GM11168 (cell line): ENCODE results near the gene ENTPD8.
"Not testable (repeated sequence)": the region's sequence is repeated elsewhere in the genome, so short reads cannot be mapped to it uniquely, and the experiment has no call there.

Source experiments
- in situ Hi-C: fragments of 300-500 bp; cut with MboI; formaldehyde crosslinking; loops from one replicate; pipeline ENCODE4 v1.12.0; 2022; ENCODE audit warnings: low sequenced_read_pairs; ENCODE audit not compliant: unreplicated experiment

The ENTPD8 gene

GRCh38 chr9:137398561-137399468 is 42.3 kb downstream of the ENTPD8 start:
- in situ Hi-C loops = no loop called here

DNA sequence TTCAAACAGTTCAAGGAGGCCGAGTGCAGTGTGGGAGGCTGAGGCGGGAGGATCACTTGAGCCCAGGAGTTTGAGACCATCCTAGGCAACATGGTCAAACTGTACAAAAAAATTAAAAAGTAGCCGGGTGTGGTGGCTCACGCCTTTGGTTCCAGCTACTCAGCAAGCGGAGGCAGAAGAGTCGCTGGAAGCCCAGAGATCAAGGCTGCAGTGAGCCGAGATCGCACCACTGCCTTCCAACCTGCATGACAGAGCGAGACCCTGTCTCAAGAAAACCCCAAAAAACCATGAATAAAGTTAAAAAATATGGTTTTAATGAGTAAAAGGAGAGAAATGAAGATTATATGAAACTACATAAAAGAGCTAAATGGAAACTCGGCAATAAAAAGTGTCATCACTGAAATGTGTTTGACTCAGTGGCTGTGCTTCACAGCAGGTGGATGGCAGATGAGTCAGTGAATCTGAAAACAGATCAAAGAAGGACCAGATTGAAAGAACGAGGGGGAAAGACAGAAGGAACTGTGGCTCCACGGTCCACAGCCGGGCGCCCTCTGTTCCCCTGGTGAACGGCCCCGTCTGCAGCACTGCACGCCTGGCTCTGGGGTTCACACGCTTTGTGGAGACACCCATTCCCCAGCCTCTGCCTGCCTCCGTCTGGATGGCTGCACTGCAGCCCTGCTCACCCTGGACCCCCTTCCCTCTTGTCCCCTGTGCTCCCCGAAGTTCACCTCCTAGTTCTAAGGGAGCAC is 43.3 kb downstream of the ENTPD8 start:
- in situ Hi-C loops = no loop called here

DNA sequence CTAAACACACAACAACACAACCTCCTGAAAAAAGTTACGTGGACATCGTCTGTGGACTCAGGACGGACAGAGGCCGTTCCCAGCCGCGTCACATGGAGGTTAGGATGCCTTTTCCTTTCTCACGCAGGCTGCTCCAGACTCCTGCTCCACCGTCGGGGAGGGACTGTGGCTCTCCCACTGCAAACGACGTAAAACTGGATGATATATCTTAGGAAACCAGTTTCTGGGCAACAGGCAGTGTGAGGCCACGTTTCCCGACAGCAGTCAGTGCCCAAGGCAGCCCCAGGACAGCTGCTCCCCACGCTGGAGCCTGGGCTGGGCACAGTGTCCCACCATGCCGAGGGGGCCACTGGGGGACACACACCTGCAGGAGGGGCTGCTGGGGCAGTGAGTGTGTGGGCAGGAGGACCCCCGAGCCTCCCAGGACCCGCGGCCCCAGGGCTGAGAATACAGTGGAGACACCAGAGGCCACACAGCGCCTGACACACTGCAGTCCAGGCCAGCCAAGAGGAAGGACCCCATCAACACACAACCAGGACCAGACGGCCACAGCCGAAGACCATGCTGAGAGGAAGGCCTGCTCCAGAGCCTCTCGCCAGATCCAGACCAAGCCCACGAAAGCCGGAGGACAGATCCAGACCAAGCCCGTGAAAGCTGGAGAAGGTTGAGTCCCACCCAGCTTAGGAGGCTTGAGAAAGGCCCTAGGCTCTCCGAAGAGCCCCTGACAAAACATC is 44.4 kb downstream of the ENTPD8 start:
- in situ Hi-C loops = no loop called here

GRCh38 chr9:137396227-137396626 is 44.9 kb downstream of the ENTPD8 start:
- in situ Hi-C loops = no loop called here

GRCh38 chr9:137395666-137396010 is 45.5 kb downstream of the ENTPD8 start:
- in situ Hi-C loops = no loop called here

DNA sequence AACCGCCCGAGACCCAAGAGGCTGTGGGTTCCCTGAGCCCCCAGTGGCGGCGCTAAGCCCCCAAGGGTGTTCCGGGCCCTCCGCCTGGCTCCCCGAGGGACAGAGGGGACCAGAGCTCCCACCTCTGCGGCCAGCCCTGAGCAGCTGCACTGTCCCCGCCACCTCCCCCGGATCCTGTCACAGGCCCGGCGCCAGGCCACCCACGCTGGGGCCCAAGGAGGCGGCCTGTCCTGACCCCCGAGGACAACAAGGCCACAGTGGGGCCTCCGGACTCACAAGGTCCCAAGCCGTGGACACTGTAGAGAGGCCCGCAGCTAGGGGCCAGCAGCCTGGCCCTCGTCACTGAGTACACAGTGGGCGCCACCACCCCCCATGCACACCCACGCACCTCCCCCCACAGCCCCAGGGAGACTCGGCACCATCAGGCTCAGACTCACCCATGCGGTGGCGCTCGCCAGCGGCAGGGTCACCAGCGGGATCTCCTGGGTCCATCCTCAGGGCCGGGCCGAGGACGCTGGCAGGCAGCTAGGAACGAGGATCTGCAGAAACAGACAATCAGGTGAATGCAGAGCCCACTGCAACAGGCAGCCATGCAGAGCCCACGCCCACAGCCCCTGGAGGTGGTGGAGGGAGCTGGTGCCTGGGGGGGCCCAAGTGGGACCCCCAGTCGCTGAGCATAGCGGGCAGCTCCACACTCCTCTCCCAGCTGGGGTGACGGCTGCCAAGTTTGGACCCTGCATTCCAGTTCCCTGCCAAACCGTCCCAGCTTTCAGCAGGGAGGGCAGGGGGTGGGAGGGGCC is 46.1 kb downstream of the ENTPD8 start:
- in situ Hi-C loops = no loop called here

- in situ Hi-C loops = no loop called here
Observed at GRCh38 chr9:137393176-137394150, 47.7 kb downstream of the ENTPD8 start.

DNA sequence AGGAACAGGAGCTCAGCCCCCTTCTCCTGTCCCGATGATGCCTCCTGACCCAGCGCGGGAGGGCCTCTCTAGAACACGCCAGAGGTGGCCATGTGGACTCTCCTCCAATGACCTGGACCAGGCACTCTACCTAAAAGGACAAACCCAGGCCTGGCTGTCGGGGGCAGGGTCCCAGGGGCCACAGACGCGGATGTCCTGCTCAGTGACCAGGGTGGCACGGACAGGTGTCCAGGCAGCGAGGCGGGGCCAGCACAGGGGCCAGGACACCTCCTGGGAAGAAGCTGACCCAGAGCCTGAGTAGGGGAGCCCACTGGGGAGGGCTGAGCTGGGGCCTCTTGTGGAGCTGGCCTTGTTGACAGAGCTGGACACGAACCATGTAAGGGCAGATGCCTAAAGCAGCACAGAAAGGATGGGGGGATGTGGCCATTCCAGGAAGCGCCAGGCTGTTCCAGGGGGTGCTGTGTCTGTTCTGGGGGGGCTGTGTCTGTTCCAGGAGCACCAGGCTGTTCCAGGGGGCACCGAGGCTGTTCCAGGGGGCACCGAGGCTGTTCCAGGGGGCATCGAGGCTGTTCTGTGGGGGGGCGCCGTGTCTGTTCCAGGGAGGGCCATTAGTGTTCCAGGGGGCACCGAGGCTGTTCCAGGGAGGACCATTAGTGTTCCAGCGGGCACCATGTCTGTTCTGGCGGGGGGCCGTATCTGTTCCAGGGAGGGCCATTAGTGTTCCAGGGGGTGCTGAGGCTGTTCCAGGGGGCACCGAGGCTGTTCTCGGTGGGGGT is 48.7 kb downstream of the ENTPD8 start:
- in situ Hi-C loops = no loop called here

- in situ Hi-C loops = no loop called here
Observed at GRCh38 chr9:137391411-137391754, 49.8 kb downstream of the ENTPD8 start.

- in situ Hi-C loops = no loop called here
Observed at GRCh38 chr9:137390553-137391410, 50.4 kb downstream of the ENTPD8 start.

DNA sequence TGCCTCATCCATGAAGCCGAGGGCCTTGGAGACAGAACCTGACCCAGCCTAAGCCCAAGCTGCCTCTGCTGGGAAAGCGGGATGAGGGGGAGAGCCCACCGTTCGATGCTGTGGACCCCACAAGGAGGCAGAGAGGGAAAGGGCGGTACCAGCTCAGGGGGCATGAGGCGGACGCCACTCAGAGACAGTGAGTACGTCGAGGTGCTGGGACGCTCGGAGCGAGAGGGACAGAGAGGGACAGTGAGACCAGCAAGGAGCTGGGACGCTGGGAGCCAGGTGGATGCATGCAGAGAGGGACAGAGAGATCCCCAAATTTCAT is 51.8 kb downstream of the ENTPD8 start:
- in situ Hi-C loops = no loop called here

DNA sequence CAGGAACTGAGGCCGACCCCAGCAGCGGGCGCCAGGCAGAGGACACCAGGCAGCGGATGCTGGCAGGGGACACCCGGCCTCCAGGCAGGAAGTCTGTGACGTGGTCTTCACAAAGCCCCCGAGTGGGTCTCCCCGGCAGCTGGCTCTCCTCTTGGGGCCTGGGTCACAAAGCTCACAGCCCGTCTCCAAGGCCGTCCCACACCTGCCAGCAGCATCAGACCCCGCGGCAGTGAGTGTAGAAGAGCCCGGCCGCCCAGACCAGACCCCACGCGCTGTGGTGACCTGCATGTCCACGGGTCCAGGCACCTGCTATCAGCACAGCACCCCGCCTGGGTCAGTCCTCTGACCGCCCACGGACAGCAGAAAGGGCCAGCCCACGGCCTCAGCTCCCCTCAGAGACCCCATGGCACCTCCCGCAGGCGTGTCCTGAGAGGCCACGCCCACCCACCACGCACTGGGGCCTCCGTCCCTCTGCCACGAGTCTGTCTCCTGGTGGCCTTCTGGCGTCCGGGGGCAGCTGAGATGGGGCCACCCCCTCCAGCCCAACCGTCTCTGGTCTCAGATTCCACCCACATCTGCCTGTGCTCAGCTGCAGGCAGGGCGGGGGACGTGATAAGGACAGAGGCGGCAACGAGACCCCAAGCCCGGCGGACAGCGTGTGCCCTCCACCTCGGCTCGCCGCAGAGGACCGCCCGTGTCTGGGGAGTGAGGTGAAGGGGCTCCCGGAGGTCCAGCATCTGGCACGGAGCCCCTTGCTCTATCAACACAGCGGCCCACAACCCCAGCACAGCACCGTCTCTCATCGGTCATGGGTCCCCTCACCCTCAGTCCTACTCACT is 52.3 kb downstream of the ENTPD8 start:
- in situ Hi-C loops = no loop called here

DNA sequence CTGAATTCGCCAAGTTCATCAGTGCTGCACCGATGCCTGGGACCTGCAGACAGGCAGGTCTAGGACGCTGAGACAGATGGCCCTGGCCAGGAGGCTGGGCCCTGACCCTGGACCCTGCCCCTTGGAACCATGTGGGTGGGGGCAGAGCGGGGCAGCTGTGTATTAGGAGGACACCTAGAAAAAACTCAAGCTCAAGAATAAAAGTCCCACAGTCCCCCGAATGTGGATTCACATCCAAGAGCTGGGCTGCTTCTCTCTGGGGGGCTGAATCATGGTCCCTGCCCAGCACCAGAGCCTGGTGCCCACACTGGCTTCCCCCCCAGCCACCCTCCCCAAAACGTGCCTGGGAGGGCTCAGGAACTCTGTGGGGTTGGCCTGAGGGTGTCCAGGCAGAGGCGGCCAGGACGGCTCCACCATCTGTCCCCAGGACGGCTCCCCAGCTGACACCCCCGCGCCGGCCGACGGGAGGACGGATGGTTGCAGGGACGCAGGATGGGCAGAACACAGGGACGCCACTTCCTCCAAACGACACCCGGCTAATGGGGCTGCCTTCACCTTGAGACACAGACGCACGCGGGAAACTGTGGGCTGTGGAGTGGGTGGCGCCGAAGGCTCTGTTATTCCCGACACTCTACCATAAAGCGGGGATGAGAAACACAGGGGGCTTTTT is 53.1 kb downstream of the ENTPD8 start:
- in situ Hi-C loops = no loop called here

DNA sequence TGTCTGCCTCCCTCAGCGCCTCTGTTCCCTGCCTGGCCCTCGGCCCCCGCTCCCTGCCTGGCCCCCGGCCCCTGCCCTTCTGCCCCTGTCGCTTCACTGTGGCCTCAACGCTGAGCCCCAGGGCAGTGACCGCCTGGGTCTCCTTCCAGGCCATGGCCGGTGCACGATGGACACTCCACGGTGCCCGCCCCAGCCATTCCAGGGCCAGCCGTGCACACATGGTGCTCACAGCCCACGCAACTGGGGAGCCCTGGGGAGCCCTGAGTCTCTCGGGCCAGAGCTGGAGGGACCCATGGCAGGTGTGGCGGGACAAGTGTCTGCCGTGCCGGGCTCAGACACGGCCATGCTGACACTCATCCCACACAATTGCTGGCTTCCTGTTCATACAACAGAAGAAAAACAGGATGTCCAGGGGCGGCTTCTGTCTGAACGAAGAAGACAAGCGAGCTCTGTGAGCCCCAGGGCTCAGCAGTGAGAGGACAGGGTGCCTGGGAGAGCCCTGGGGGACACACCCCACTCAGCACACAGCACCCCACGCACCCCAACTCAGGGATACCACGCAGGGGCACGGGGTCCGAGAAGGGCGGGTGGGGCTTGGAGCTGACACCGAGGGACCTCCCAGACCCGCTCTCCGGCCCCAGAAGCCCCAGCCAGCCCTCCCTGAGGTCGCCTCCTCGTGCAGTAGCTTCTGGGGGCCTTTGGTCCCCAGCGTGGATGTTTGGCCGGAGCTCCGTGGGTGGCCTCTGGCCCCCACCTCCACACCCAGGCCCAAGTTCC is 53.9 kb downstream of the ENTPD8 start:
- in situ Hi-C loops = no loop called here

GRCh38 chr9:137386507-137387113 is 54.5 kb downstream of the ENTPD8 start:
- in situ Hi-C loops = not testable (repeated sequence)
